ENCODE measurements around the gene PPIL6.

Gene PPIL6

DNA sequence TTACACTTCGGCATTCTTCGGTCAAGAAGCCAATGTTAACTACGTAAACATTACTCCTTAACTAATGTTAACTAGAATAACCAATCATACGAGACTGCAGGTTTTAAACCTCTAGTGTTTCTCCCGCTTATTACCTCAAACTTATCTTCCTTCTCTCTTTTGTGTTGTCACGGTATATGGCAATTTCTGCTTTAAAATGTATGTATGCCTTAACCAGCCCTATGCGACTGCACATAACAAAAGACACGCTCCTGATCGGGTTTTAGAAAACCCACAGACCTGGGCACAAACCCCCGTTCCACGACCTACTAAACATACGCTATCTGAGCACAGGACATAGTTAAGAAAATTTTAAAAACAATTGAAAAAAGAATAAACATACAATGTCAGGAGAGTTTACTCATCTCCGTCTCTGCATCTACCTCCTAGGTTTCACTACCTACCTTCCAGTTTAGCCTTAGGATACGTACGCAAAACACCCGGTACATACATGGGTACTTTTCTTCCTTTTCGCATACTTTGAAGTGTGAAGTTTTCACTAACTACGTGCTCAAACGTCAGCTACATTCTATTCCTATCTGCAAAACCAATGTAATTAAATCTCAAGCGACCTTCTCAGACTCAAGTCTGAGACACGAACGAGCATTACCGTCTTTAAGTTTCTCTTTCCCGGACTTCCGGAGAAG is 59.2 kb downstream of the PPIL6 start:
- POLR2A ChIA-PET = interaction anchor here (0.5 to 2.6 kb wide), 6 partner anchors 10 to 305 kb away, joined by 3 to 16 read pairs (median 6); partner anchors contain the start of genes PPIL6 and SMPD2

DNA sequence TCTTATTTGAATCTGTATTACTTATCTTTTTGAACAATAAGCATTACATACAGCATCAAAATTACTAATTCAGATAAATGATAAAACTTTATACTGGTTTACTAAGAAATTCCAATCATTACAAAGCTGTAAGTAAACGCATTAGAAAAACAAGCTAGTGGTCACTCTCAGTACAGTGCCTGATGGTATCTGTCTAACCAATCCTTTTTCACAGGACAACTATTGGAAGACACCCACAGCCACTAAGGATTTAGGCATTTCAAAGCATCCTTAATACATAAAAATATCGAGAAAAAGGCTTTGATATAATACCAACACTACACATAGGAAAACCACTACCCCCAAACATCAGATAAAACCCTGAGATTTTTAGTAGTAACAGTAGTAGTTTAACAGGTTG is 60.7 kb downstream of the PPIL6 start:
- POLR2A ChIA-PET = no interaction called here
- H3K27ac ChIP-seq (ENCODE audit: insufficient read depth in 1 of 2, low read depth in 1 of 2, low read length in 2 of 2, poor library complexity in 1 of 2, severe bottlenecking in 2 of 2) = peak overlapping the region; percentile 99 to 100

More for the DNA sequence above, 59.2 kb downstream of the PPIL6 start:
- Histone ChIP-seq H3K4me1 (ENCODE audit: control extremely low read depth in 1 of 4, control insufficient read depth in 4 of 4, insufficient read depth in 4 of 4, low read length in 3 of 4) (peaks cover 42 to 71% (median 55%) of the 10 kb centered on the region in 4 experiments), H3K4me3 (ENCODE audit: control insufficient read depth in 1 of 7, extremely low read depth in 1 of 7, insufficient read depth in 4 of 7, low read depth in 2 of 7, low read length in 6 of 7) (peak overlapping the region; percentile 71 to 100 (median 96)), H3K9me3 (ENCODE audit: control extremely low read depth in 1 of 5, control insufficient read depth in 4 of 5, insufficient read depth in 2 of 5, low read depth in 1 of 5, low read length in 4 of 5) (no peaks in the 10 kb centered on the region), H3K27ac (ENCODE audit: insufficient read depth in 1 of 2, low read depth in 1 of 2, low read length in 2 of 2, poor library complexity in 1 of 2, severe bottlenecking in 2 of 2) (peak overlapping the region; percentile 99 to 100), H3K36me3 (ENCODE audit: control insufficient read depth in 4 of 4, insufficient read depth in 4 of 4, low read length in 3 of 4) (peaks cover 8 to 38% (median 23%) of the 10 kb centered on the region in 4 experiments), H3K27me3 (replicated peaks in 2 of 5; ENCODE audit: control insufficient read depth in 4 of 5, insufficient read depth in 5 of 5, low read length in 4 of 5) (no peaks in the 10 kb centered on the region)
- CTCF ChIA-PET = interaction anchor here (5.7 to 5.8 kb wide), 2 partner anchors 9 to 194 kb away, joined by 45 to 78 read pairs; no protein-coding TSS in a partner anchor
- WGBS (ENCODE audit: insufficient coverage) = 0% methylated on average over 13 of the region's 25 CpGs
- peak in 2 of 3 donors; percentile 37 for DNase-seq

DNA sequence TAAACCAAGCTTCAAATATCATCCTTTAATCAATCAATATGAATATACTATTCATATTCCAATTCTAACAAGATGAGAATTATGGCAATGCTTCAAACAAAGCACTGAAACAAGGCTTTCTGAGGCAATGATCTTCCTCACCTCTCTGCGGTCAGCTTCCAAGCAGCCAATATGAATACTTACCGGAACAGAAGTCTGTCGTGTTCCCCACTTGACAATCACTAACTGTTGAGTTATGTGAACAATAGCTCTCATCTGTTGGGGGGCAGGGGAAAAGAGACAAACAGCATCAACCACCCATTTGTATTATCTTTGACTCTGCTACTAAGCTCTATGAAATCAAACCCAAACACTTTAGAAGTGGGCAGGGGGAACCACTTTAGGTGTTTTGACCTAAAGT is 62.7 kb downstream of the PPIL6 start:
- H3K36me3 ChIP-seq (ENCODE audit: control insufficient read depth in 4 of 4, insufficient read depth in 4 of 4, low read length in 3 of 4) = peaks cover 27 to 71% (median 46%) of the 10 kb centered on the region in 4 experiments
- DNase-seq = peak in 2 of 3 donors; percentile 46 to 50
- H3K27me3 ChIP-seq (replicated peaks in 2 of 5; ENCODE audit: control insufficient read depth in 4 of 5, insufficient read depth in 5 of 5, low read length in 4 of 5) = no peaks in the 10 kb centered on the region
- peak overlapping the region; percentile 15 to 100 for H3K27ac ChIP-seq (ENCODE audit: insufficient read depth in 1 of 2, low read depth in 1 of 2, low read length in 2 of 2, poor library complexity in 1 of 2, severe bottlenecking in 2 of 2)
- peak overlapping the region in 6 of 7 experiments; percentile 4 to 100 (median 96) for H3K4me3 ChIP-seq (ENCODE audit: control insufficient read depth in 1 of 7, extremely low read depth in 1 of 7, insufficient read depth in 4 of 7, low read depth in 2 of 7, low read length in 6 of 7)
- H3K9me3 ChIP-seq (ENCODE audit: control extremely low read depth in 1 of 5, control insufficient read depth in 4 of 5, insufficient read depth in 2 of 5, low read depth in 1 of 5, low read length in 4 of 5) = no peaks in the 10 kb centered on the region
- ChIA-PET POLR2A (interaction anchor here (0.6 to 0.9 kb wide), 3 partner anchors 10 to 25 kb away, joined by 3 to 5 read pairs (median 4); no protein-coding TSS in a partner anchor), CTCF (interaction anchor here (0.7 to 3.4 kb wide), 8 partner anchors 9 to 190 kb away, joined by 3 to 23 read pairs (median 4); no protein-coding TSS in a partner anchor)
- H3K4me1 ChIP-seq (ENCODE audit: control extremely low read depth in 1 of 4, control insufficient read depth in 4 of 4, insufficient read depth in 4 of 4, low read length in 3 of 4) = peaks cover 51 to 80% (median 59%) of the 10 kb centered on the region in 4 experiments
- WGBS (ENCODE audit: insufficient coverage) = 0% methylated on average over 2 of the region's 3 CpGs

More for the DNA sequence above, 60.7 kb downstream of the PPIL6 start:
- Histone ChIP-seq H3K4me1 (ENCODE audit: control extremely low read depth in 1 of 4, control insufficient read depth in 4 of 4, insufficient read depth in 4 of 4, low read length in 3 of 4) (peaks cover 43 to 75% (median 54%) of the 10 kb centered on the region in 4 experiments), H3K4me3 (ENCODE audit: control insufficient read depth in 1 of 7, extremely low read depth in 1 of 7, insufficient read depth in 4 of 7, low read depth in 2 of 7, low read length in 6 of 7) (peak overlapping the region in 6 of 7 experiments; percentile 96 to 100 (median 96)), H3K27me3 (replicated peaks in 2 of 5; ENCODE audit: control insufficient read depth in 4 of 5, insufficient read depth in 5 of 5, low read length in 4 of 5) (no peaks in the 10 kb centered on the region), H3K36me3 (ENCODE audit: control insufficient read depth in 4 of 4, insufficient read depth in 4 of 4, low read length in 3 of 4) (peaks cover 15 to 52% (median 33%) of the 10 kb centered on the region in 4 experiments), H3K9me3 (ENCODE audit: control extremely low read depth in 1 of 5, control insufficient read depth in 4 of 5, insufficient read depth in 2 of 5, low read depth in 1 of 5, low read length in 4 of 5) (no peaks in the 10 kb centered on the region)
- no peak for DNase-seq
- no CpG with 5 or more reads among the region's 2 CpGs for WGBS (ENCODE audit: insufficient coverage)
- CTCF ChIA-PET = interaction anchor here (0.7 to 1.5 kb wide), 4 partner anchors 17 to 197 kb away, joined by 3 to 8 read pairs (median 5); no protein-coding TSS in a partner anchor

DNA sequence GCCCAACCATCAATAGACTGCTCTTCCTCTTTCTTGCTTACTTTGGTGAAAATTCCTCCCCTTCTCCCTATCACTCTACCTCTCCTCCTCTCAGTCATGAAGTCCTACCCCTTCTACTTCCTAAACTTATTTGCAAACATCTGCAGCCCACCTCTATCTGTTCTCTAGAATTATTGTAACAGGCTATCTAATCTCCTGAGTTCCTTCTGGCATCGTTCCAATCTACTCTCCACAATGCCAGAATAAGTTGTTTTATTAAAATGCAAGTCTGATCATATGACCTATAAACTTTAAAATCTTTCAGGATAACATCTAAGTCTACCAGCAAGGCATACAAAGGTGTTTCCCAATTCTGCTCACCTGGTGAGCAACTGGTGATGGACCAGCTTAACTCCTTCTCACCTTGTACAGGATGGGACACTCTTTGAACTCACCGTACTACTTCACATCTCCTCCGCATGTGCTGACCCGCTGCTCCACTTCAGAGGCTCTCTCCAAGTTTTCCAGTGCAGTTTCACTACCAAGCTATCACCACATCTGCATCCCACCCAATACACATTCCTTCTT is 66.0 kb downstream of the PPIL6 start:
- CTCF ChIA-PET = interaction anchor here (0.9 to 5.9 kb wide), 4 partner anchors 9 to 280 kb away, joined by 3 to 45 read pairs (median 4); partner anchors contain the start of genes CD164, CEP57L1 and SESN1

DNA sequence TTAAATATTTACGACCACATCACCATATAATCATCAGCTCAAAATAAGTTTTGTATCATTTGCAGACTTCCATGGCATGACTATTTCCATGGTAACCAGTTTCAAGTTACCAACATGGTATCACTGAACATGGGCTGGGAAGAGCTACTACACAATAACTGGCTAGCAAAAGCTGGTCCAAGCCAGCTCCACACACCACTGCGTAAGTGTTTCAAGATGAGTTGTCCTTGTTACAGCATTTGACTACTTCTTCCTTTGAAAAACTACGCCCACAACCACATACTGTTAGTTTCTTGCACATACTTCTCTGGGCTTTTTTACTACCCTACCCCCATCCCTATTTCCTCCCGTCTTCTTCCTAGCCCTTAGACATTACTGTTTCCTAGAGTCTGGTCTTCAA is 66.7 kb downstream of the PPIL6 start:
- CTCF ChIA-PET = interaction anchor here (0.9 to 5.9 kb wide), 7 partner anchors 10 to 279 kb away, joined by 3 to 45 read pairs (median 4); partner anchors contain the start of genes CD164, CEP57L1 and SESN1
- peaks cover 42 to 85% (median 56%) of the 10 kb centered on the region in 4 experiments for H3K4me1 ChIP-seq (ENCODE audit: control extremely low read depth in 1 of 4, control insufficient read depth in 4 of 4, insufficient read depth in 4 of 4, low read length in 3 of 4)
- WGBS (ENCODE audit: insufficient coverage) = 13% methylated on average over 3 of the region's 4 CpGs
- peak overlapping the region in 3 of 7 experiments; percentile 38 to 96 (median 58) for H3K4me3 ChIP-seq (ENCODE audit: control insufficient read depth in 1 of 7, extremely low read depth in 1 of 7, insufficient read depth in 4 of 7, low read depth in 2 of 7, low read length in 6 of 7)
- peak in 2 of 3 donors; percentile 45 to 50 for DNase-seq
- H3K27me3 ChIP-seq (replicated peaks in 2 of 5; ENCODE audit: control insufficient read depth in 4 of 5, insufficient read depth in 5 of 5, low read length in 4 of 5) = no peaks in the 10 kb centered on the region
- H3K9me3 ChIP-seq (ENCODE audit: control extremely low read depth in 1 of 5, control insufficient read depth in 4 of 5, insufficient read depth in 2 of 5, low read depth in 1 of 5, low read length in 4 of 5) = no peaks in the 10 kb centered on the region
- peak overlapping the region in 1 of 2 experiments; percentile 46 for H3K27ac ChIP-seq (ENCODE audit: insufficient read depth in 1 of 2, low read depth in 1 of 2, low read length in 2 of 2, poor library complexity in 1 of 2, severe bottlenecking in 2 of 2)
- peaks cover 41 to 89% (median 62%) of the 10 kb centered on the region in 4 experiments for H3K36me3 ChIP-seq (ENCODE audit: control insufficient read depth in 4 of 4, insufficient read depth in 4 of 4, low read length in 3 of 4)
- POLR2A ChIA-PET = no interaction called here

More for the DNA sequence above, 66.0 kb downstream of the PPIL6 start:
- WGBS (ENCODE audit: insufficient coverage) = 33% methylated on average over 3 of the region's 4 CpGs
- peak in 1 of 3 donors; percentile 28 for DNase-seq
- H3K27ac ChIP-seq (ENCODE audit: insufficient read depth in 1 of 2, low read depth in 1 of 2, low read length in 2 of 2, poor library complexity in 1 of 2, severe bottlenecking in 2 of 2) = peak overlapping the region in 1 of 2 experiments; percentile 18
- peaks cover 49 to 90% (median 62%) of the 10 kb centered on the region in 4 experiments for H3K4me1 ChIP-seq (ENCODE audit: control extremely low read depth in 1 of 4, control insufficient read depth in 4 of 4, insufficient read depth in 4 of 4, low read length in 3 of 4)
- peaks cover 41 to 88% (median 62%) of the 10 kb centered on the region in 4 experiments for H3K36me3 ChIP-seq (ENCODE audit: control insufficient read depth in 4 of 4, insufficient read depth in 4 of 4, low read length in 3 of 4)
- POLR2A ChIA-PET = no interaction called here
- H3K27me3 ChIP-seq (replicated peaks in 2 of 5; ENCODE audit: control insufficient read depth in 4 of 5, insufficient read depth in 5 of 5, low read length in 4 of 5) = no peaks in the 10 kb centered on the region
- no peaks in the 10 kb centered on the region for H3K9me3 ChIP-seq (ENCODE audit: control extremely low read depth in 1 of 5, control insufficient read depth in 4 of 5, insufficient read depth in 2 of 5, low read depth in 1 of 5, low read length in 4 of 5)
- H3K4me3 ChIP-seq (ENCODE audit: control insufficient read depth in 1 of 7, extremely low read depth in 1 of 7, insufficient read depth in 4 of 7, low read depth in 2 of 7, low read length in 6 of 7) = peak overlapping the region in 4 of 7 experiments; percentile 26 to 96 (median 48)

DNA sequence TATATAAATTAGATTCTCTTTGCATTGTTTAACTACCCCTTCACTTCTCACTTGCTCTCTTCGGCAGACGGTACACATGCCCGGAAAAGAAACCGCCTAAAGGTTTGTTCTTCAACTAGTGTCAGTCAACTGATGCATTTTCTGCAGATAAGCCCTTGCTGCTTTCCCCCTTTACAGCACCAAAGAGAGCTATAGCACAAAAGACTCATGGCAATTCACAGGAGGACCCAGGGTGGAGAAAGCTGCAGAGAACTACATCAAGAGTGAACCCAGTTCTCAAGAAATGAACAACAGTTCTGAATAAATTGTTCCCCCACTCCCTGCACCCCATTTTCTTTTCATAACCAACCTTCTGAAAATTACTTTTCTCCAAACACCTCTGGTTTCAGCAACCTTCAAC is 67.1 kb downstream of the PPIL6 start:
- POLR2A ChIA-PET = no interaction called here
- Histone ChIP-seq H3K27me3 (replicated peaks in 2 of 5; ENCODE audit: control insufficient read depth in 4 of 5, insufficient read depth in 5 of 5, low read length in 4 of 5) (no peaks in the 10 kb centered on the region), H3K4me1 (ENCODE audit: control extremely low read depth in 1 of 4, control insufficient read depth in 4 of 4, insufficient read depth in 4 of 4, low read length in 3 of 4) (peaks cover 39 to 82% (median 54%) of the 10 kb centered on the region in 4 experiments), H3K36me3 (ENCODE audit: control insufficient read depth in 4 of 4, insufficient read depth in 4 of 4, low read length in 3 of 4) (peaks cover 44 to 92% (median 65%) of the 10 kb centered on the region in 4 experiments), H3K27ac (ENCODE audit: insufficient read depth in 1 of 2, low read depth in 1 of 2, low read length in 2 of 2, poor library complexity in 1 of 2, severe bottlenecking in 2 of 2) (peak overlapping the region in 1 of 2 experiments; percentile 46), H3K4me3 (ENCODE audit: control insufficient read depth in 1 of 7, extremely low read depth in 1 of 7, insufficient read depth in 4 of 7, low read depth in 2 of 7, low read length in 6 of 7) (peak overlapping the region in 3 of 7 experiments; percentile 38 to 96 (median 58)), H3K9me3 (ENCODE audit: control extremely low read depth in 1 of 5, control insufficient read depth in 4 of 5, insufficient read depth in 2 of 5, low read depth in 1 of 5, low read length in 4 of 5) (no peaks in the 10 kb centered on the region)
- CTCF ChIA-PET = interaction anchor here (0.9 to 5.9 kb wide), 7 partner anchors 10 to 278 kb away, joined by 3 to 45 read pairs (median 4); partner anchors contain the start of genes CD164, CEP57L1 and SESN1
- no peak for DNase-seq
- 20% methylated on average over 4 of the region's 4 CpGs for WGBS (ENCODE audit: insufficient coverage)

Measured in common myeloid progenitor, CD34-positive (primary cell).